Measurements from ENCODE around the gene DNAH12.

- TF ChIP-seq CTCF (IDR thresholded peaks at IDR 0.05) (no peak), POLR2A (IDR thresholded peaks at IDR 0.05) (no peak)
Measured at GRCh38 chr3:57464801-57465200, 79.3 kb downstream of the DNAH12 start.

Data from esophagus squamous epithelium (tissue), 4 donors.